HEK293 (cell line): ENCODE results near the gene TAF8.

Experiments
- CTCF ChIA-PET: fragments of 350-600 bp; formaldehyde crosslinking; extraction: SDS; loops from one replicate; lab custom pipeline; 2021; ENCODE audit warnings: antibody characterized with exemption; lab: Yijun Ruan, JAX
- POLR2A ChIA-PET: fragments of 300-600 bp; formaldehyde crosslinking; extraction: SDS; loops from one replicate; lab custom pipeline; 2020; ENCODE audit warnings: antibody characterized with exemption, inconsistent platforms; lab: Yijun Ruan, JAX
- H3K27ac ChIP-seq: fragments of 200-500 bp; sonication (Bioruptor generic); 2 replicates; pipeline ENCODE4 v1.5.1; 2014; ENCODE audit warnings: low read depth, low read length, control low read depth, inconsistent platforms; ENCODE audit errors: extremely low read depth
- H3K36me3 ChIP-seq, 2 experiments: fragments of 200-500 bp in 1 of 2; sonication (Bioruptor generic) in 1 of 2; 1 replicate in 1 of 2; 2 replicates in 1 of 2; pipeline ENCODE4 v1.5.1; 2014 to 2017; ENCODE audit warnings: inconsistent platforms in 2 of 2, low read length in 2 of 2; ENCODE audit not compliant: control insufficient read depth in 2 of 2, insufficient read depth in 1 of 2
- H3K4me1 ChIP-seq: fragments of 200-500 bp; sonication (Bioruptor generic); 2 replicates; pipeline ENCODE4 v1.5.1; 2014; ENCODE audit warnings: mild to moderate bottlenecking, low read length, inconsistent platforms; ENCODE audit not compliant: control insufficient read depth, insufficient read depth
- H3K4me3 ChIP-seq: 2 replicates; pipeline ENCODE4 v1.5.1; 2011; ENCODE audit warnings: low read depth, mild to moderate bottlenecking, control low read depth, low read length, moderate library complexity
- H3K9me3 ChIP-seq: fragments of 200-500 bp; sonication (Bioruptor generic); 2 replicates; pipeline ENCODE4 v1.5.1; 2014; ENCODE audit warnings: low read depth, low read length, inconsistent platforms; ENCODE audit not compliant: control insufficient read depth, insufficient read depth
- AEBP2 ChIP-seq: fragments of 450-650 bp; formaldehyde crosslinking; IDR thresholded peaks from 2 replicates; pipeline ENCODE4 v1.5.1; 2016; ENCODE audit warnings: missing biosample characterization, missing genetic modification characterization, borderline replicate concordance
- GLI4 ChIP-seq: fragments of 450-650 bp; formaldehyde crosslinking; IDR thresholded peaks from 2 replicates; pipeline ENCODE4 v1.5.1; 2016; ENCODE audit warnings: missing biosample characterization, missing genetic modification characterization
- PATZ1 ChIP-seq: fragments of 450-650 bp; formaldehyde crosslinking; IDR thresholded peaks from 2 replicates; pipeline ENCODE4 v1.5.1; 2016; ENCODE audit warnings: missing biosample characterization, missing genetic modification characterization
- SETDB1 ChIP-seq: IDR thresholded peaks from one replicate; pipeline ENCODE4 v1.6.1; 2017; ENCODE audit warnings: mild to moderate bottlenecking, low read length, moderate library complexity, mixed read lengths; ENCODE audit not compliant: insufficient read length
- ZBTB49 ChIP-seq: fragments of 450-650 bp; formaldehyde crosslinking; IDR thresholded peaks from 2 replicates; pipeline ENCODE4 v1.5.1; 2016; ENCODE audit warnings: missing biosample characterization, missing genetic modification characterization, low read depth
- ZNF10 ChIP-seq: fragments of 450-650 bp; formaldehyde crosslinking; IDR thresholded peaks from 2 replicates; pipeline ENCODE4 v1.5.1; 2017; ENCODE audit warnings: missing biosample characterization, missing genetic modification characterization
- ZNF214 ChIP-seq: fragments of 450-650 bp; formaldehyde crosslinking; IDR thresholded peaks from 2 replicates; pipeline ENCODE4 v1.5.1; 2017; ENCODE audit warnings: missing biosample characterization, mild to moderate bottlenecking, missing genetic modification characterization, borderline replicate concordance
- ZNF26 ChIP-seq: fragments of 450-650 bp; formaldehyde crosslinking; IDR thresholded peaks from 2 replicates; pipeline ENCODE4 v1.5.1; 2016; ENCODE audit warnings: missing biosample characterization, missing genetic modification characterization
- ZNF362 ChIP-seq: fragments of 450-650 bp; formaldehyde crosslinking; IDR thresholded peaks from 2 replicates; pipeline ENCODE4 v1.5.1; 2016; ENCODE audit warnings: missing biosample characterization, missing genetic modification characterization
- ZNF610 ChIP-seq: fragments of 450-650 bp; formaldehyde crosslinking; IDR thresholded peaks from 2 replicates; pipeline ENCODE4 v1.5.1; 2016; ENCODE audit warnings: missing biosample characterization, missing genetic modification characterization, borderline replicate concordance
- ZNF645 ChIP-seq: fragments of 450-650 bp; formaldehyde crosslinking; IDR thresholded peaks from 2 replicates; pipeline ENCODE4; 2016; ENCODE audit warnings: missing biosample characterization, missing genetic modification characterization
- ZNF692 ChIP-seq: fragments of 450-650 bp; formaldehyde crosslinking; IDR thresholded peaks from 2 replicates; pipeline ENCODE4 v1.5.1; 2016; ENCODE audit warnings: missing biosample characterization, missing genetic modification characterization
- ZSCAN23 ChIP-seq: fragments of 450-650 bp; formaldehyde crosslinking; IDR thresholded peaks from 2 replicates; pipeline ENCODE4 v1.5.1; 2016; ENCODE audit warnings: missing biosample characterization, missing genetic modification characterization

The TAF8 gene

GRCh38 chr6:42113936-42114636 lies 63.8 kb downstream of the TAF8 start (continued):
- no peak for TF ChIP-seq ZNF10 (tag by site-specific recombination)
- TF ChIP-seq PATZ1 (tag by site-specific recombination): no peak
- TF ChIP-seq ZBTB49 (tag by site-specific recombination): no peak
- 0 out of 2 replicates have a peak, but pooled peaks have one; percentile 19 for TF ChIP-seq ZNF610
- no peak for TF ChIP-seq ZNF26 (tag by site-specific recombination)
- TF ChIP-seq ZNF645 (tag by site-specific recombination): no peak
- no peak for TF ChIP-seq AEBP2 (tag by site-specific recombination)
- TF ChIP-seq ZSCAN23 (tag by site-specific recombination): no peak
- TF ChIP-seq SETDB1: no peak
- peak; percentile 68 for TF ChIP-seq ZNF692

- Histone ChIP-seq H3K27ac (no peak overlapping the region), H3K4me3 (no peak overlapping the region), H3K36me3 (no peaks in the 10 kb centered on the region), H3K4me1 (peaks cover 5% of the 10 kb centered on the region), H3K9me3 (no peaks in the 10 kb centered on the region)
- ChIA-PET POLR2A (no interaction called here), CTCF (interaction anchor here (0.7 to 1.1 kb wide), 3 partner anchors 35 to 67 kb away, joined by 3 to 4 read pairs (median 3); no protein-coding TSS in a partner anchor)
- TF ChIP-seq ZNF362 (tag by site-specific recombination) (0 out of 2 replicates have a peak, but pooled peaks have one; percentile 24), GLI4 (tag by site-specific recombination) (no peak), ZNF214 (no peak)
Measured at GRCh38 chr6:42117843-42118161, 67.5 kb downstream of the TAF8 start.
